WTC11 (cell line): Measurements from ENCODE around the gene IL16. TPM values are rescaled to one million over a fixed set of nuclear protein-coding genes. Genes with fewer than 3 reads are reported as not detected.

Experiments used
- ATAC-seq: fragments of 200-7000 bp; cut with Tn5 transposase; 2 replicates; pipeline ENCODE4 v1.10.0; 2021; ENCODE audit warnings: mild to moderate bottlenecking, moderate library complexity
- CTCF ChIA-PET: fragments of 300-600 bp; sonication (Branson Sonifier 250); formaldehyde crosslinking; loops from one replicate; lab custom pipeline; 2021; ENCODE audit warnings: antibody characterized with exemption; lab: Charles Lee
- POLR2A ChIA-PET: fragments of 350-600 bp; sonication (Branson Sonifier 250); formaldehyde crosslinking; loops from one replicate; lab custom pipeline; 2021; ENCODE audit warnings: antibody characterized with exemption; lab: Charles Lee
- DNase-seq: peaks from one replicate; pipeline ENCODE4 v3.0.0; 2021; ENCODE audit warnings: low spot score
- H3K27ac Mint-ChIP-seq: 2 replicates; pipeline ENCODE4 v1.8.0; 2021; ENCODE audit warnings: mixed read lengths
- H3K27me3 Mint-ChIP-seq: 2 replicates; pipeline ENCODE4 v1.8.0; 2021; ENCODE audit warnings: low read depth, mild to moderate bottlenecking, moderate library complexity, mixed read lengths
- H3K36me3 Mint-ChIP-seq: 2 replicates; pipeline ENCODE4 v1.8.0; 2021; ENCODE audit warnings: mixed read lengths
- H3K4me1 Mint-ChIP-seq: 2 replicates; pipeline ENCODE4 v1.8.0; 2022; ENCODE audit warnings: mixed read lengths
- H3K4me3 Mint-ChIP-seq: 2 replicates; pipeline ENCODE4 v1.8.0; 2021; ENCODE audit warnings: mild to moderate bottlenecking, moderate library complexity, mixed read lengths
- H3K9me3 Mint-ChIP-seq: 2 replicates; pipeline ENCODE4 v1.8.0; 2021; ENCODE audit warnings: mixed read lengths
- ATF1 ChIP-seq: sonication (generic); formaldehyde crosslinking; IDR thresholded peaks from 2 replicates; pipeline ENCODE4 v1.8.1; 2023; ENCODE audit warnings: mild to moderate bottlenecking, moderate library complexity, missing genetic modification reagents
- CBFB ChIP-seq: sonication (generic); formaldehyde crosslinking; IDR thresholded peaks from 2 replicates; pipeline ENCODE4 v1.8.1; 2022; ENCODE audit warnings: mild to moderate bottlenecking, low read depth, missing genetic modification reagents
- ETV6 ChIP-seq: sonication (generic); formaldehyde crosslinking; IDR thresholded peaks from 2 replicates; pipeline ENCODE4 v1.8.1; 2022; ENCODE audit warnings: mild to moderate bottlenecking, missing genetic modification reagents
- HMGA2 ChIP-seq: fragments of 250-450 bp; sonication (Bioruptor Pico); IDR thresholded peaks from 2 replicates; pipeline ENCODE4 v1.4.0; 2021; ENCODE audit warnings: mild to moderate bottlenecking, moderate library complexity
- IRF2 ChIP-seq: sonication (generic); formaldehyde crosslinking; IDR thresholded peaks from 2 replicates; pipeline ENCODE4 v1.8.0; 2022; ENCODE audit warnings: low read depth, missing genetic modification reagents, borderline replicate concordance
- NR1H2 ChIP-seq: sonication (generic); formaldehyde crosslinking; IDR thresholded peaks from 2 replicates; pipeline ENCODE4 v1.9.0; 2021; ENCODE audit warnings: mild to moderate bottlenecking, moderate library complexity, missing genetic modification reagents
- PRRX2 ChIP-seq: fragments of 250-450 bp; sonication (Bioruptor Pico); IDR thresholded peaks from 2 replicates; pipeline ENCODE4 v1.8.0; 2021; ENCODE audit warnings: mild to moderate bottlenecking
- TCF7 ChIP-seq: sonication (generic); formaldehyde crosslinking; IDR thresholded peaks from 2 replicates; pipeline ENCODE4 v1.8.0; 2022; ENCODE audit warnings: mild to moderate bottlenecking, low read depth, missing genetic modification reagents, moderate library complexity
- TEAD4 ChIP-seq: sonication (generic); formaldehyde crosslinking; IDR thresholded peaks from 2 replicates; pipeline ENCODE4 v1.8.0; 2022; ENCODE audit warnings: mild to moderate bottlenecking, missing genetic modification reagents
- ZNF138 ChIP-seq: sonication (generic); formaldehyde crosslinking; conservative IDR thresholded peaks from 2 replicates; pipeline ENCODE4 v1.8.1; 2022; ENCODE audit warnings: mild to moderate bottlenecking, moderate library complexity, missing genetic modification reagents
- total RNA-seq: library from RNA; stranded (reverse); gene quantifications from 3 replicates; pipeline ENCODE4 v1.2.3, GENCODE V29; 2021
- TF ChIP-seq, protein P1 (sequence below): fragments of 250-450 bp; sonication (Bioruptor Pico); IDR thresholded peaks from 2 replicates; pipeline ENCODE4 v2.1.2; 2022; ENCODE audit warnings: mild to moderate bottlenecking, moderate library complexity
- TF ChIP-seq, protein P2 (sequence below): sonication (generic); formaldehyde crosslinking; IDR thresholded peaks from 2 replicates; pipeline ENCODE4 v1.8.0; 2022; ENCODE audit warnings: mild to moderate bottlenecking, missing genetic modification reagents
- TF ChIP-seq, protein P3 (sequence below): sonication (generic); formaldehyde crosslinking; IDR thresholded peaks from 2 replicates; pipeline ENCODE4 v1.8.1; 2022; ENCODE audit warnings: mild to moderate bottlenecking, moderate library complexity, missing genetic modification reagents
- TF ChIP-seq, protein P4 (sequence below): fragments of 250-450 bp; sonication (Bioruptor Pico); IDR thresholded peaks from 2 replicates; pipeline ENCODE4 v1.8.0; 2021; ENCODE audit warnings: mild to moderate bottlenecking
- TF ChIP-seq, protein P5 (sequence below): sonication (generic); formaldehyde crosslinking; IDR thresholded peaks from 2 replicates; pipeline ENCODE4 v1.8.1; 2023; ENCODE audit warnings: mild to moderate bottlenecking, missing genetic modification reagents
- TF ChIP-seq, protein P6 (sequence below): sonication (generic); formaldehyde crosslinking; IDR thresholded peaks from 2 replicates; pipeline ENCODE4 v1.8.1; 2023; ENCODE audit warnings: mild to moderate bottlenecking, missing genetic modification reagents, moderate library complexity
- TF ChIP-seq, protein P7 (sequence below): fragments of 200-600 bp; IDR thresholded peaks from 2 replicates; pipeline ENCODE4 v1.8.0; 2022; ENCODE audit warnings: antibody characterized with exemption
- TF ChIP-seq, protein P8 (sequence below): sonication (generic); formaldehyde crosslinking; IDR thresholded peaks from 2 replicates; pipeline ENCODE4 v1.8.1; 2023; ENCODE audit warnings: mild to moderate bottlenecking, missing genetic modification reagents, borderline replicate concordance
- TF ChIP-seq, protein P9 (sequence below): sonication (generic); formaldehyde crosslinking; IDR thresholded peaks from 2 replicates; pipeline ENCODE4 v1.8.1; 2023; ENCODE audit warnings: mild to moderate bottlenecking, missing genetic modification reagents, moderate library complexity

IL16 gene
- total RNA-seq, 1 experiment from 2014 or later: 0.61 TPM

DNA sequence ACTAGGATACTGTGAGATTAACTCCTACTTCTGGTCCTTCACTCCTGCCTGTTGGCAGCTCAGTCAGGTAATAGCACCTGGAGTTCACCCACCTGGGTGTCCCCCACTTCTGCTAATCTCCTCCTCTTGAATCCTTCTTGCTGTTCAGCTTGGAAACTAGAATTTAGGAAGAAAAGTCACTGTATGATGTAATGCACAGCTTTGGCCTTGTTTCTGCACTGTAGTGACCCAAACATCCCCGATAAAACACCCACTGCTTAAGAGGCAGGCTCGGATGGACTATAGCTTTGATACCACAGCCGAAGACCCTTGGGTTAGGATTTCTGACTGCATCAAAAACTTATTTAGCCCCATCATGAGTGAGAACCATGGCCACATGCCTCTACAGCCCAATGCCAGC, 102.5 kb downstream of the IL16 start:
- peaks cover 8% of the 10 kb centered on the region for H3K27me3 Mint-ChIP-seq
- ATAC-seq: no peak
- POLR2A ChIA-PET: no interaction called here
- no peaks in the 10 kb centered on the region for H3K9me3 Mint-ChIP-seq
- CTCF ChIA-PET: interaction anchor here (1.6 kb wide), 1 partner anchor 33 kb away, joined by 7 read pairs; no protein-coding TSS in a partner anchor
- no peak overlapping the region for H3K27ac Mint-ChIP-seq
- H3K4me1 Mint-ChIP-seq: peaks cover 44% of the 10 kb centered on the region
- H3K4me3 Mint-ChIP-seq: no peak overlapping the region
- TF ChIP-seq, protein P1, sequence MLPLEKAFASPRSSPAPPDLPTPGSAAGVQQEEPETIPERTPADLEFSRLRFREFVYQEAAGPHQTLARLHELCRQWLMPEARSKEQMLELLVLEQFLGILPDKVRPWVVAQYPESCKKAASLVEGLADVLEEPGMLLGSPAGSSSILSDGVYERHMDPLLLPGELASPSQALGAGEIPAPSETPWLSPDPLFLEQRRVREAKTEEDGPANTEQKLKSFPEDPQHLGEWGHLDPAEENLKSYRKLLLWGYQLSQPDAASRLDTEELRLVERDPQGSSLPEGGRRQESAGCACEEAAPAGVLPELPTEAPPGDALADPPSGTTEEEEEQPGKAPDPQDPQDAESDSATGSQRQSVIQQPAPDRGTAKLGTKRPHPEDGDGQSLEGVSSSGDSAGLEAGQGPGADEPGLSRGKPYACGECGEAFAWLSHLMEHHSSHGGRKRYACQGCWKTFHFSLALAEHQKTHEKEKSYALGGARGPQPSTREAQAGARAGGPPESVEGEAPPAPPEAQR (CRISPR knock-in tag): no peak
- DNase-seq: no peak
- no peaks in the 10 kb centered on the region for H3K36me3 Mint-ChIP-seq

DNA sequence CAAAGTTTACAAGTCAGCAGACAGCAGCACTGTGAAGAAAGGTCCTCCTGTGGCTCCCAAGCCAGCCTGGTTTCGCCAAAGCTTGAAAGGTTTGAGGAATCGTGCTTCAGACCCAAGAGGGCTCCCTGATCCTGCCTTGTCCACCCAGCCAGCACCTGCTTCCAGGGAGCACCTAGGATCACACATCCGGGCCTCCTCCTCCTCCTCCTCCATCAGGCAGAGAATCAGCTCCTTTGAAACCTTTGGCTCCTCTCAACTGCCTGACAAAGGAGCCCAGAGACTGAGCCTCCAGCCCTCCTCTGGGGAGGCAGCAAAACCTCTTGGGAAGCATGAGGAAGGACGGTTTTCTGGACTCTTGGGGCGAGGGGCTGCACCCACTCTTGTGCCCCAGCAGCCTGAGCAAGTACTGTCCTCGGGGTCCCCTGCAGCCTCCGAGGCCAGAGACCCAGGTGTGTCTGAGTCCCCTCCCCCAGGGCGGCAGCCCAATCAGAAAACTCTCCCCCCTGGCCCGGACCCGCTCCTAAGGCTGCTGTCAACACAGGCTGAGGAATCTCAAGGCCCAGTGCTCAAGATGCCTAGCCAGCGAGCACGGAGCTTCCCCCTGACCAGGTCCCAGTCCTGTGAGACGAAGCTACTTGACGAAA, 103.1 kb downstream of the IL16 start:
- POLR2A ChIA-PET: no interaction called here
- peaks cover 44% of the 10 kb centered on the region for H3K4me1 Mint-ChIP-seq
- ATAC-seq: no peak
- TF ChIP-seq TCF7 (CRISPR knock-in tag): no peak
- TF ChIP-seq ETV6: no peak
- TF ChIP-seq NR1H2 (CRISPR knock-in tag): no peak
- no peak for TF ChIP-seq HMGA2
- TF ChIP-seq, protein P2, sequence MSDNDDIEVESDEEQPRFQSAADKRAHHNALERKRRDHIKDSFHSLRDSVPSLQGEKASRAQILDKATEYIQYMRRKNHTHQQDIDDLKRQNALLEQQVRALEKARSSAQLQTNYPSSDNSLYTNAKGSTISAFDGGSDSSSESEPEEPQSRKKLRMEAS (CRISPR knock-in tag): no peak
- TF ChIP-seq, protein P3, sequence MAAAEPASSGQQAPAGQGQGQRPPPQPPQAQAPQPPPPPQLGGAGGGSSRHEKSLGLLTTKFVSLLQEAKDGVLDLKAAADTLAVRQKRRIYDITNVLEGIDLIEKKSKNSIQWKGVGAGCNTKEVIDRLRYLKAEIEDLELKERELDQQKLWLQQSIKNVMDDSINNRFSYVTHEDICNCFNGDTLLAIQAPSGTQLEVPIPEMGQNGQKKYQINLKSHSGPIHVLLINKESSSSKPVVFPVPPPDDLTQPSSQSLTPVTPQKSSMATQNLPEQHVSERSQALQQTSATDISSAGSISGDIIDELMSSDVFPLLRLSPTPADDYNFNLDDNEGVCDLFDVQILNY (CRISPR knock-in tag): no peak
- TF ChIP-seq, protein P4, sequence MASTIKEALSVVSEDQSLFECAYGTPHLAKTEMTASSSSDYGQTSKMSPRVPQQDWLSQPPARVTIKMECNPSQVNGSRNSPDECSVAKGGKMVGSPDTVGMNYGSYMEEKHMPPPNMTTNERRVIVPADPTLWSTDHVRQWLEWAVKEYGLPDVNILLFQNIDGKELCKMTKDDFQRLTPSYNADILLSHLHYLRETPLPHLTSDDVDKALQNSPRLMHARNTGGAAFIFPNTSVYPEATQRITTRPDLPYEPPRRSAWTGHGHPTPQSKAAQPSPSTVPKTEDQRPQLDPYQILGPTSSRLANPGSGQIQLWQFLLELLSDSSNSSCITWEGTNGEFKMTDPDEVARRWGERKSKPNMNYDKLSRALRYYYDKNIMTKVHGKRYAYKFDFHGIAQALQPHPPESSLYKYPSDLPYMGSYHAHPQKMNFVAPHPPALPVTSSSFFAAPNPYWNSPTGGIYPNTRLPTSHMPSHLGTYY (CRISPR knock-in tag): no peak
- TF ChIP-seq, protein P5, sequence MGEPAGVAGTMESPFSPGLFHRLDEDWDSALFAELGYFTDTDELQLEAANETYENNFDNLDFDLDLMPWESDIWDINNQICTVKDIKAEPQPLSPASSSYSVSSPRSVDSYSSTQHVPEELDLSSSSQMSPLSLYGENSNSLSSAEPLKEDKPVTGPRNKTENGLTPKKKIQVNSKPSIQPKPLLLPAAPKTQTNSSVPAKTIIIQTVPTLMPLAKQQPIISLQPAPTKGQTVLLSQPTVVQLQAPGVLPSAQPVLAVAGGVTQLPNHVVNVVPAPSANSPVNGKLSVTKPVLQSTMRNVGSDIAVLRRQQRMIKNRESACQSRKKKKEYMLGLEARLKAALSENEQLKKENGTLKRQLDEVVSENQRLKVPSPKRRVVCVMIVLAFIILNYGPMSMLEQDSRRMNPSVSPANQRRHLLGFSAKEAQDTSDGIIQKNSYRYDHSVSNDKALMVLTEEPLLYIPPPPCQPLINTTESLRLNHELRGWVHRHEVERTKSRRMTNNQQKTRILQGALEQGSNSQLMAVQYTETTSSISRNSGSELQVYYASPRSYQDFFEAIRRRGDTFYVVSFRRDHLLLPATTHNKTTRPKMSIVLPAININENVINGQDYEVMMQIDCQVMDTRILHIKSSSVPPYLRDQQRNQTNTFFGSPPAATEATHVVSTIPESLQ (CRISPR knock-in tag): no peak
- TF ChIP-seq, protein P6, sequence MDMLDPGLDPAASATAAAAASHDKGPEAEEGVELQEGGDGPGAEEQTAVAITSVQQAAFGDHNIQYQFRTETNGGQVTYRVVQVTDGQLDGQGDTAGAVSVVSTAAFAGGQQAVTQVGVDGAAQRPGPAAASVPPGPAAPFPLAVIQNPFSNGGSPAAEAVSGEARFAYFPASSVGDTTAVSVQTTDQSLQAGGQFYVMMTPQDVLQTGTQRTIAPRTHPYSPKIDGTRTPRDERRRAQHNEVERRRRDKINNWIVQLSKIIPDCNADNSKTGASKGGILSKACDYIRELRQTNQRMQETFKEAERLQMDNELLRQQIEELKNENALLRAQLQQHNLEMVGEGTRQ (CRISPR knock-in tag): no peak
- TF ChIP-seq, protein P7, sequence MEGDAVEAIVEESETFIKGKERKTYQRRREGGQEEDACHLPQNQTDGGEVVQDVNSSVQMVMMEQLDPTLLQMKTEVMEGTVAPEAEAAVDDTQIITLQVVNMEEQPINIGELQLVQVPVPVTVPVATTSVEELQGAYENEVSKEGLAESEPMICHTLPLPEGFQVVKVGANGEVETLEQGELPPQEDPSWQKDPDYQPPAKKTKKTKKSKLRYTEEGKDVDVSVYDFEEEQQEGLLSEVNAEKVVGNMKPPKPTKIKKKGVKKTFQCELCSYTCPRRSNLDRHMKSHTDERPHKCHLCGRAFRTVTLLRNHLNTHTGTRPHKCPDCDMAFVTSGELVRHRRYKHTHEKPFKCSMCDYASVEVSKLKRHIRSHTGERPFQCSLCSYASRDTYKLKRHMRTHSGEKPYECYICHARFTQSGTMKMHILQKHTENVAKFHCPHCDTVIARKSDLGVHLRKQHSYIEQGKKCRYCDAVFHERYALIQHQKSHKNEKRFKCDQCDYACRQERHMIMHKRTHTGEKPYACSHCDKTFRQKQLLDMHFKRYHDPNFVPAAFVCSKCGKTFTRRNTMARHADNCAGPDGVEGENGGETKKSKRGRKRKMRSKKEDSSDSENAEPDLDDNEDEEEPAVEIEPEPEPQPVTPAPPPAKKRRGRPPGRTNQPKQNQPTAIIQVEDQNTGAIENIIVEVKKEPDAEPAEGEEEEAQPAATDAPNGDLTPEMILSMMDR: no peak
- TF ChIP-seq CBFB: no peak
- no peak for TF ChIP-seq ATF1 (CRISPR knock-in tag)
- TF ChIP-seq, protein P8, sequence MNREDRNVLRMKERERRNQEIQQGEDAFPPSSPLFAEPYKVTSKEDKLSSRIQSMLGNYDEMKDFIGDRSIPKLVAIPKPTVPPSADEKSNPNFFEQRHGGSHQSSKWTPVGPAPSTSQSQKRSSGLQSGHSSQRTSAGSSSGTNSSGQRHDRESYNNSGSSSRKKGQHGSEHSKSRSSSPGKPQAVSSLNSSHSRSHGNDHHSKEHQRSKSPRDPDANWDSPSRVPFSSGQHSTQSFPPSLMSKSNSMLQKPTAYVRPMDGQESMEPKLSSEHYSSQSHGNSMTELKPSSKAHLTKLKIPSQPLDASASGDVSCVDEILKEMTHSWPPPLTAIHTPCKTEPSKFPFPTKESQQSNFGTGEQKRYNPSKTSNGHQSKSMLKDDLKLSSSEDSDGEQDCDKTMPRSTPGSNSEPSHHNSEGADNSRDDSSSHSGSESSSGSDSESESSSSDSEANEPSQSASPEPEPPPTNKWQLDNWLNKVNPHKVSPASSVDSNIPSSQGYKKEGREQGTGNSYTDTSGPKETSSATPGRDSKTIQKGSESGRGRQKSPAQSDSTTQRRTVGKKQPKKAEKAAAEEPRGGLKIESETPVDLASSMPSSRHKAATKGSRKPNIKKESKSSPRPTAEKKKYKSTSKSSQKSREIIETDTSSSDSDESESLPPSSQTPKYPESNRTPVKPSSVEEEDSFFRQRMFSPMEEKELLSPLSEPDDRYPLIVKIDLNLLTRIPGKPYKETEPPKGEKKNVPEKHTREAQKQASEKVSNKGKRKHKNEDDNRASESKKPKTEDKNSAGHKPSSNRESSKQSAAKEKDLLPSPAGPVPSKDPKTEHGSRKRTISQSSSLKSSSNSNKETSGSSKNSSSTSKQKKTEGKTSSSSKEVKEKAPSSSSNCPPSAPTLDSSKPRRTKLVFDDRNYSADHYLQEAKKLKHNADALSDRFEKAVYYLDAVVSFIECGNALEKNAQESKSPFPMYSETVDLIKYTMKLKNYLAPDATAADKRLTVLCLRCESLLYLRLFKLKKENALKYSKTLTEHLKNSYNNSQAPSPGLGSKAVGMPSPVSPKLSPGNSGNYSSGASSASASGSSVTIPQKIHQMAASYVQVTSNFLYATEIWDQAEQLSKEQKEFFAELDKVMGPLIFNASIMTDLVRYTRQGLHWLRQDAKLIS (CRISPR knock-in tag): no peak
- no peak for TF ChIP-seq IRF2 (CRISPR knock-in tag)
- TF ChIP-seq PRRX2 (CRISPR knock-in tag): no peak
- no peak for TF ChIP-seq TEAD4 (CRISPR knock-in tag)
- TF ChIP-seq ZNF138 (CRISPR knock-in tag): no peak
- TF ChIP-seq, protein P9, sequence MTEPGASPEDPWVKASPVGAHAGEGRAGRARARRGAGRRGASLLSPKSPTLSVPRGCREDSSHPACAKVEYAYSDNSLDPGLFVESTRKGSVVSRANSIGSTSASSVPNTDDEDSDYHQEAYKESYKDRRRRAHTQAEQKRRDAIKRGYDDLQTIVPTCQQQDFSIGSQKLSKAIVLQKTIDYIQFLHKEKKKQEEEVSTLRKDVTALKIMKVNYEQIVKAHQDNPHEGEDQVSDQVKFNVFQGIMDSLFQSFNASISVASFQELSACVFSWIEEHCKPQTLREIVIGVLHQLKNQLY (CRISPR knock-in tag): no peak

More for the DNA sequence above, 103.1 kb downstream of the IL16 start:
- Mint-ChIP-seq H3K4me3 (no peak overlapping the region), H3K36me3 (no peaks in the 10 kb centered on the region), H3K27me3 (peaks cover 8% of the 10 kb centered on the region), H3K9me3 (no peaks in the 10 kb centered on the region), H3K27ac (no peak overlapping the region)
- CTCF ChIA-PET: interaction anchor here (1.6 kb wide), 1 partner anchor 34 kb away, joined by 7 read pairs; no protein-coding TSS in a partner anchor
- DNase-seq: no peak
